ENCODE data around the gene ITGB8.
"Not testable (repeated sequence)": the region's sequence is repeated elsewhere in the genome, so short reads cannot be mapped to it uniquely, and the experiment has no call there.

ITGB8 gene

GRCh38 chr7:20359341-20359963 is 28.8 kb downstream of the ITGB8 start:
- Histone ChIP-seq H3K4me3 (no peak overlapping the region), H3K27ac (peak overlapping the region in 1 of 21 experiments; percentile 45)

GRCh38 chr7:20362574-20363253 is 32.0 kb downstream of the ITGB8 start:
- Histone ChIP-seq H3K4me3 (no peak overlapping the region), H3K27ac (no peak overlapping the region)

GRCh38 chr7:20364571-20365196 is 34.0 kb downstream of the ITGB8 start:
- Histone ChIP-seq H3K27ac (peak overlapping the region in 1 of 21 experiments; percentile 1), H3K4me3 (no peak overlapping the region)

DNA sequence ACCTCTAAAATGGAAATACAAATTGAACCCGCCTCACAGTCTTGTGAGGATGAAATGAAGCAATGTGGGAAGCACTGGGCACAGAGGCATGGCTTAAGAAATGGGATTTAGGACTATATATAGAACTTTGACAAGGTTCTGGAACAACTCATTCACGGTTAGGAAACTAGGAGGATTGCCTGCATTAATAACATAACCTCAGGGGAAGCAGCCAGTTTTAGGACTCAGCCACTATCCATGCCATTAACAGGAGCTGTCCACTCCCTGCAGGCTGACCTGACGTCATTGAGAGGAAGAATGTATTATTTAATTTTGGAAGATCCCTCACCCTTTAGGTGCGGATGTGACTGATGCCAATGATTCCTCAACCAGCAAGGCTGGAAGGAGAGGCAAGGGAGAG is 34.8 kb downstream of the ITGB8 start:
- no peak overlapping the region for H3K27ac ChIP-seq

DNA sequence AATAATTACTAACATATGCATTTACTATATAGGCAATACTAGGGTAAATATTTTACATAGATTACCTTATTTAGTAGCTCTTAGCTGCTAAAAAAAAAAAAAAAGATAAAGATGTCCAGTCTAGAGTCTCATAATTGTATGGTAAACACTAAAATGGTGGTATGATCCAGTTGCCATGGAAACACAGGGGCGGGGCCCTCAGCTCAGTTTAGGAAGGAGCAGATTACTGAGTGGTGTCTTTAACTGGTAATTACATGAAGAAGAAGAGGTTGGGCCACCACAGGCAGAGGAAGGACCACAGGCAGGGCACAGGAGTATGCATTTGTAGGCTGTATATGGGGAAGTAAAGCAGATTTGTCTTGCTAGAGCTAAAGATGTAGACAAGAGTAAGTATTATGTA is 43.7 kb downstream of the ITGB8 start:
- Histone ChIP-seq H3K4me3 (no peak overlapping the region), H3K27ac (no peak overlapping the region)

More for the DNA sequence above, 34.8 kb downstream of the ITGB8 start:
- H3K4me3 ChIP-seq = no peak overlapping the region

- H3K4me3 ChIP-seq = no peak overlapping the region
- H3K27ac ChIP-seq = no peak overlapping the region
Measured at GRCh38 chr7:20376796-20377195, 46.1 kb downstream of the ITGB8 start.

DNA sequence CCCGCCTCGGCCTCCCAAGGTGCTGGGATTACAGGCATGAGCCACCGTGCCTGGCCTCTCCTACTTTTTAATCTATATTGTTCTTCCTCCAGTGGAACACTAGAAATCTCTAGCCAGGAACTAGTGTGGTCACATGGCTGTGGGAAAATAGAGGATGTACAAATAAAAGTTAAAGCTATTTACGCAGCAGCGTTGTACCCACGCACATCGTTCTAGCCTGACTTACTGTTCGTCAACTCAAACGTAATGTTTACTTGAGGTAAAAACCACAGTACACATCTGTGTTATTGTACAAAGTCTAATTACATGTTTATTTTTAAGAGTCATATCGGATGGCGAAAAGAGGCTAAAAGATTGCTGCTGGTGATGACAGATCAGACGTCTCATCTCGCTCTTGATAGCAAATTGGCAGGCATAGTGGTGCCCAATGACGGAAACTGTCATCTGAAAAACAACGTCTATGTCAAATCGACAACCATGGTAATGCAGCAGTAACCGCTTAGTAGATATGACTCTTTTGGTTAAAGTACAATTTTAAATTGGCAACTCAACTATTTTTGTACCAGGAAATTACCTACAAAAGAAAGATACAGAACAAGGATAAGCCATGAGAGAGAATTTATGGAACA is 50.8 kb downstream of the ITGB8 start:
- no peak overlapping the region for H3K4me3 ChIP-seq

DNA sequence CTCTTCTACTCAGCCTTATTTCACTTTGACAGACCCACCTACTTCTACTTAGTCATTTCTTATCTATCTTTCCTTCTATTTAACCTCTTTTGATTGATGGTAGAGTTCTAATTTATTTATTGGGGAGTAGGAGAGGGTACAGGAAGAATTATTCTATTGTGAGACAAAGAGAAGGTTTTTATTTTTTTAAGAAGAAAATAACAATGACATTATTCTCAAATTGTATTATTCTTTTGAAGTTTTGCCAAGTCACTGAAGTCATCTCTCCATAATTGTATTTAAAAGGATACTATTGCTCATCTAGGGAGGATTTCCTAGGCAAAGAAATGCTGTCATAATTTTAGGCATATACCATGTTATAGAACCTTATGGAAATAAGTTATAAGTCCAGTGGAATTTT is 52.7 kb downstream of the ITGB8 start:
- Histone ChIP-seq H3K27ac (no peak overlapping the region), H3K4me3 (no peak overlapping the region)

More for the DNA sequence above, 50.8 kb downstream of the ITGB8 start:
- no peak overlapping the region for H3K27ac ChIP-seq

- Histone ChIP-seq H3K27ac (no peak overlapping the region), H3K4me3 (no peak overlapping the region)
Measured at GRCh38 chr7:20385126-20385525, 54.4 kb downstream of the ITGB8 start.

- no peak overlapping the region for H3K4me3 ChIP-seq
- H3K27ac ChIP-seq = no peak overlapping the region
Measured at GRCh38 chr7:20388084-20388483, 57.4 kb downstream of the ITGB8 start.

DNA sequence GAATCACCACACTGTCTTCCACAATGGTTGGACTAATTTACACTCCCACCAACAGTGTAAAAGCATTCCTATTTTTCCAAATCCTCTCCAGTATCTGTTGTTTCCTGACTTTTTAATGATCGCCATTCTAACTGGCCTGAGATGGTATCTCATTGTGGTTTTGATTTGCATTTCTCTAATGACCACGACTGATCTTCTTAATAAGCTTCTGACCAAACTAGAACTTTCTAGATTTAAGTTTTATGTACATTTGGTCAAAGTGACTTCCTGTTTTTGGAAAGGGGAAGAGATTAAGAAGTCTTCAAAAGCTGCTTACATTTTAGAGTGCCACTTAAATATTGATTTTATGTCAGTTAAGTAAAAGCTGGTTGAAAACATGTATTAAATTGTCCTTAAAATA is 58.5 kb downstream of the ITGB8 start:
- not testable (repeated sequence) for H3K27ac ChIP-seq, H3K4me3 ChIP-seq

DNA sequence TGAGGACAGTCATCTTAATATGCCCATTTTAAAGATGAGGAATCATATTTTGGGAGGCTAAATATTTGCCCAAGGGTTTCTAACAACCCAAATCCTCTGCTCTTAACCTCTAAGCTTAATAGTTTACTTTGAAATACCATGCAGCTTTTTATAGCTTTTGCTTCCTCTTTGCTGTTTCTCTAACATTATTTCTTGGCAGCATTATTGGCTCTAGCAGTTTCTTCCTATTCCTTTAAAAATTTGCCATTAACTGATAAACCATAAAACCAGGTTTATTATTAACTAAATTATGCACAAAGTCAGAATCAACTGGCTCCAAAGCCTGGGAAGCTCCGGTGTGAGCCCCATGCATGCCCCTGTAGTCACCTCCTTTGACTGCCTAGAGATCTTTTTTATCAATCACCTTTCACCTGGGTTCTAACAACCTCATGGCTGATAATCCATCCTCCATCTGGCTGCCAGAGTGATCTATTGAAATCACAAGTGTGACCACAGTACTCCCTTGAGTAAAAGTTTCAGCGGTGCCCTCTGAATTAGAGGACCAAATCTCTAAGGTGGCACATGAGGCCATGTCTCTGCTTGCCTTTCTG is 62.4 kb downstream of the ITGB8 start:
- no peak overlapping the region for H3K27ac ChIP-seq

DNA sequence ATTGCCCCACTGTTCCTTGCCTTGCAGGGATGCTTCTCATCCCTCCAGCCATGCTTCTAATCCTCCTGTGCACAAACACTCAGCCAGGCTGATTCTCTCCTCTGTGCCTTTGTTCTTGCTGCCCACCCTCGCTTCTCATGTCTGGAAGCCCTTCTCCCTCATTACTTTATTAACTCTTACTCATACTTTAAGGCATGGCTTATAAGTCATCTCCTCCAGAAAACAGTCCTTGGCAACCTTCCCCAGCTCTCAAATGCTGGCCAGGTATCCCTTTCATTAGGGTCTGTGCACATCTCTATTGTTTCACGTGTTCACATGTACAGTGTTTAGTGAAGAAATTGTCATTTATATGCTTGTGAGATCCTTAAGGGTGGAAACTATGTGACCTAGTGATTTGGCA is 62.9 kb downstream of the ITGB8 start:
- no peak overlapping the region for H3K4me3 ChIP-seq
- H3K27ac ChIP-seq = no peak overlapping the region

More for the DNA sequence above, 62.4 kb downstream of the ITGB8 start:
- no peak overlapping the region for H3K4me3 ChIP-seq

DNA sequence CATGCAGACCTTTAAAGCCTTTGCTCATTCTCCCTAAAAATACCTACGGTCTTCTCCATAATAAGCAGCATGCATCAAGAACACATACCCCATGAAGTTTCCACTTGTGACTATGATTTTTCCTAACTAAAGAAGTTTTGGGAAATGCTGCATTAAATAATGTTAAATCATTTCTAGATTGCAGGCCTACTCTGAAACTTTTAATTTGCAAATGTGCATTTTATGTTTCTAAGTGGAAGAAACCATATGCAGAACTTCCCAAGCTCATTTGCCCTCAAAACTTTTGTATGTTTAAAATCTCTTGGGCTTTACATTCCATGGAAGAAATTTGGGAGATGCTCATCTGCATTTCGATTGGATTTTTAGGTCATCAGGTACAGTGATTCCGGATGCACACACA is 63.6 kb downstream of the ITGB8 start:
- Histone ChIP-seq H3K4me3 (no peak overlapping the region), H3K27ac (no peak overlapping the region)

- no peak overlapping the region for H3K27ac ChIP-seq
Measured at GRCh38 chr7:20395104-20395503, 64.4 kb downstream of the ITGB8 start.

DNA sequence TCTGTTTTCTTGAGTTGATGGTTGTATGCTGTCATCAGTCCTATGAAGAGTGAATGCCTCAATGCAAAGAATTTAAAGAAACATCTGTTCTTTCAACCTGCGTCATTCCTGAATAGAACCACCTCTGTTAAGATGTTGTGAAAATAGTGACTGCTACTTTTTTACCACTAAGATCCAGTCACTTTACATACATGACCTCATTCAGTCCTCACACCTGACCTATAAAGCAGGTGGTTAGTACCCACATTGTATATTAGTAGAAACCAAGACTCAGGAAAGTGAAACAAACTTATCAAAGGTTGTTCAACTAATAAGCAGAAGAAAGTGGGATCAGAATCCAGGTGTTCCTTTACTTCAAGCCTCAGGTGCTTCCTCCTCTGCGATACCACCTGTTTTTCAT is 64.8 kb downstream of the ITGB8 start:
- Histone ChIP-seq H3K27ac (no peak overlapping the region), H3K4me3 (no peak overlapping the region)

More at GRCh38 chr7:20395104-20395503, 64.4 kb downstream of the ITGB8 start:
- no peak overlapping the region for H3K4me3 ChIP-seq

DNA sequence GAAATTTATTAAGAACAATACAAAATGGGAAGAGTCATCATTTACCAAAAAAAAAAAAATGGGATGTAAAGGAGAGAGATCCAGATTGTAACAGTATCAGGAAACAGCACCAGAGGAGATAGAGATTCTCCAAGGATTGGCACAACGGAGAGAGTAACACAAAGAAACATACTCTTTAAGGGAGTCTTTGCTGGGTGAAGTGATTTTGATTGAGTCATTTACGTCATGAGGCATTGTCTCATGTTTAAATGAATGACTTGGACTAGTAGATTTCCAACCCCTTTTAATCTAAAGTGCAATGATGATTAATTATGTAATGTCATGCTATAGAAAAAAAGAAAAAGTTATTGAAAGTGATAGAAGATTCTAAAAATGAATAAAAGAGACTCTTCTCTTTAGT is 68.8 kb downstream of the ITGB8 start:
- Histone ChIP-seq H3K27ac (no peak overlapping the region), H3K4me3 (no peak overlapping the region)

- H3K27ac ChIP-seq = no peak overlapping the region
- no peak overlapping the region for H3K4me3 ChIP-seq
Measured at GRCh38 chr7:20401861-20402746, 71.4 kb downstream of the ITGB8 start.

DNA sequence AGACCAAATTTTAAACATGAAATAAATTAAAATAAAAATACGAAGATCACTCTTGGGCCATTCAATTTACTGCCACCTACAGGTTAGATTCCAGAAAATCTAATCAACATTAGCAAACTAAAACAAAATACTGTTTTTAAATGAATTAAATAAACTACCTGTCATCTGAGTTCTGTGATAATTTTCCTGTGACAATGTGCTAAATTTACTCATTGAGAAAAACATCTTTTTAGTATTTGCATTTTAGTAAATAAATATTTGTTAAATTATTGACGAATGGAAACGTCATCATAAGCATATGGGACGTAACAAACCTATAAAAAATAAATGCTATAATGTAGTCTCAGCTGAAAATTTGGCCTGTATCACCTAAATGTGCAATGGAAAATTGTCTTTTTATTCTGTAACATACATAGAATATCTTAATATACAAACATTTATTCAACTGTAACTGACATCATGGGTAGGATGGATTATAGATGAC is 72.1 kb downstream of the ITGB8 start:
- Histone ChIP-seq H3K4me3 (no peak overlapping the region), H3K27ac (no peak overlapping the region)
